HuH-7 (cell line): ENCODE results near the gene ZNF75A.
A peak's percentile ranks its signal among the peaks of the same experiment; 100 is the strongest.
"Not testable (repeated sequence)": the region's sequence is repeated elsewhere in the genome, so short reads cannot be mapped to it uniquely, and the experiment has no call there.

ENCODE experiments used
- DNase-seq: peaks from one replicate; pipeline ENCODE4 v3.0.0; 2011; ENCODE audit warnings: low spot score

The ZNF75A gene

GRCh38 chr16:3305109-3306068, at the start of gene ZNF75A, which contains the start of gene TIGD7:
Gene ZNF75A (plus strand): TSS chr16:3305497. CDS start chr16:3308429, 2,932 bp downstream.
Gene TIGD7 (minus strand): TSS chr16:3305430. CDS start chr16:3300614, 4,816 bp downstream.
- peak; percentile 89 for DNase-seq

- no peak for DNase-seq
Measured at GRCh38 chr16:3256146-3256865, 49.0 kb upstream of the ZNF75A start, which contains the start of gene MEFV. Gene MEFV (minus strand): TSS chr16:3256633. CDS start chr16:3256587, 46 bp downstream.

- no peak for DNase-seq
Measured at GRCh38 chr16:3256866-3257465, 48.3 kb upstream of the ZNF75A start.

GRCh38 chr16:3259836-3260235, 45.5 kb upstream of the ZNF75A start:
- DNase-seq = no peak

GRCh38 chr16:3262517-3262916, 42.8 kb upstream of the ZNF75A start:
- DNase-seq = no peak

- DNase-seq = peak; percentile 95
Measured at GRCh38 chr16:3264137-3265036, 40.9 kb upstream of the ZNF75A start.

- DNase-seq = no peak
Measured at GRCh38 chr16:3266873-3267537, 38.3 kb upstream of the ZNF75A start.

- DNase-seq = no peak
Measured at GRCh38 chr16:3268294-3268693, 37.0 kb upstream of the ZNF75A start.

GRCh38 chr16:3270718-3271117, 34.6 kb upstream of the ZNF75A start:
- not testable (repeated sequence) for DNase-seq

- DNase-seq = not testable (repeated sequence)
Measured at GRCh38 chr16:3271281-3271680, 34.0 kb upstream of the ZNF75A start.

- DNase-seq = no peak
Measured at GRCh38 chr16:3274490-3274889, 30.8 kb upstream of the ZNF75A start.

GRCh38 chr16:3274947-3275346, 30.4 kb upstream of the ZNF75A start:
- DNase-seq = no peak

- DNase-seq = no peak
Measured at GRCh38 chr16:3276679-3277078, 28.6 kb upstream of the ZNF75A start.

- no peak for DNase-seq
Measured at GRCh38 chr16:3281222-3281820, 24.0 kb upstream of the ZNF75A start.

GRCh38 chr16:3282103-3282729, 23.1 kb upstream of the ZNF75A start:
- DNase-seq = peak; percentile 68

GRCh38 chr16:3282730-3283542, 22.4 kb upstream of the ZNF75A start, which contains the start of gene ZNF263:
Gene ZNF263 (plus strand): TSS chr16:3283491. CDS start chr16:3283819, 328 bp downstream.
- peak; percentile 98 for DNase-seq

- no peak for DNase-seq
Measured at GRCh38 chr16:3283543-3284447, 21.5 kb upstream of the ZNF75A start.

- DNase-seq = no peak
Measured at GRCh38 chr16:3285131-3285530, 20.2 kb upstream of the ZNF75A start.
